ELF-1 (cell line): ENCODE data around the gene GPRIN3.
"Not testable (repeated sequence)": the region's sequence is repeated elsewhere in the genome, so short reads cannot be mapped to it uniquely, and the experiment has no call there.

Experiments
- DNase-seq: peaks from one replicate; pipeline ENCODE4 v3.0.0-alpha.2; 2016; ENCODE audit warnings: low read depth, low spot score

Gene GPRIN3

GRCh38 chr4:89216866-89217265, 90.7 kb downstream of the GPRIN3 start:
- no peak for DNase-seq

GRCh38 chr4:89216422-89216821, 91.2 kb downstream of the GPRIN3 start:
- DNase-seq: no peak

GRCh38 chr4:89215736-89216135, 91.9 kb downstream of the GPRIN3 start:
- no peak for DNase-seq

- no peak for DNase-seq
These were observed 93.3 kb downstream of the GPRIN3 start for GRCh38 chr4:89214308-89214707.

GRCh38 chr4:89213382-89213701, 94.3 kb downstream of the GPRIN3 start:
- DNase-seq: no peak

- DNase-seq: peak; percentile 29
These were observed 94.8 kb downstream of the GPRIN3 start for GRCh38 chr4:89212666-89213381.

- no peak for DNase-seq
These were observed 103.0 kb downstream of the GPRIN3 start for GRCh38 chr4:89204624-89205023.

GRCh38 chr4:89203902-89204301, 103.7 kb downstream of the GPRIN3 start:
- DNase-seq: no peak

- DNase-seq: not testable (repeated sequence)
These were observed 108.2 kb downstream of the GPRIN3 start for GRCh38 chr4:89199394-89199793.

- no peak for DNase-seq
These were observed 109.7 kb downstream of the GPRIN3 start for GRCh38 chr4:89197920-89198319.

GRCh38 chr4:89196745-89197144, 110.9 kb downstream of the GPRIN3 start:
- DNase-seq: no peak

- no peak for DNase-seq
These were observed 111.4 kb downstream of the GPRIN3 start for GRCh38 chr4:89196056-89196674.

GRCh38 chr4:89193843-89194242, 113.8 kb downstream of the GPRIN3 start:
- no peak for DNase-seq
